Astrocyte of the hippocampus (primary cell): ENCODE data around the gene SLC2A1.
"Not testable (repeated sequence)": the region's sequence is repeated elsewhere in the genome, so short reads cannot be mapped to it uniquely, and the experiment has no call there.

Source experiments
- DNase-seq: peaks from one replicate; pipeline ENCODE4 v3.0.0; 2011; ENCODE audit warnings: low read depth, low spot score

The SLC2A1 gene

GRCh38 chr1:42899960-42900359 is 58.7 kb downstream of the SLC2A1 start:
- DNase-seq, result not testable (repeated sequence)

DNA sequence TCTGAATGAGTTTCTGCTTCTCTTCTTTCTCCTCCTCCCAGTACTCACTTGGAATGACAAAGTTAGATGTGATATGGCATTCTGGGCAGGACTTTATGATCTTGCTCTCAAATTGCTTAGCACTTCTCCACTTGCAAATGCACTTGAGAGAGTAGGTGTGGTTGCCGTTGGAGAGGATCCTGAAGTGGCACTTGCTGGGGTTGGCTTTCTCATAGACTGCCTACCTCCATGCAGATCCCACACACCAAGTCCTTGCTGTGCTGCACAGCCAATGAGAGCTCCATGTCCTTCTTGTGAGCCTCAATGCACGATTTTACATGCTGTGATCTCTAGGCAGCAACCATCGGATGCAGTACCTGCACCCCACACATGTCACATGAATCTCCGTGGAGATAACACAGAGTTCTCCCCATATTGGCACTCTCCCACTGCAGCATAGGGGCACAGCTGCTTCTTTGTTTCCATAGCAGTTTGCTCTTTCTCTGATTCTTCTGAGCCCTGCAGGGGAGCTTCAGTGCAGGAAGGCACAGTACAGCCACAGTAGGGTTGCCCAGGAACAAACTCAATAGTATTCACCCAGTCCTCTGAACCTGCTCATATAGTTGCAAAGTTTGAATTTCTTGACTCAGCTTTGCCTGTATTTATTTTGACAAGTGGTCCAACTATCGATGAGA is 67.1 kb downstream of the SLC2A1 start:
- DNase-seq, result no peak

GRCh38 chr1:42889264-42889663 is 69.4 kb downstream of the SLC2A1 start:
- DNase-seq, result no peak

DNA sequence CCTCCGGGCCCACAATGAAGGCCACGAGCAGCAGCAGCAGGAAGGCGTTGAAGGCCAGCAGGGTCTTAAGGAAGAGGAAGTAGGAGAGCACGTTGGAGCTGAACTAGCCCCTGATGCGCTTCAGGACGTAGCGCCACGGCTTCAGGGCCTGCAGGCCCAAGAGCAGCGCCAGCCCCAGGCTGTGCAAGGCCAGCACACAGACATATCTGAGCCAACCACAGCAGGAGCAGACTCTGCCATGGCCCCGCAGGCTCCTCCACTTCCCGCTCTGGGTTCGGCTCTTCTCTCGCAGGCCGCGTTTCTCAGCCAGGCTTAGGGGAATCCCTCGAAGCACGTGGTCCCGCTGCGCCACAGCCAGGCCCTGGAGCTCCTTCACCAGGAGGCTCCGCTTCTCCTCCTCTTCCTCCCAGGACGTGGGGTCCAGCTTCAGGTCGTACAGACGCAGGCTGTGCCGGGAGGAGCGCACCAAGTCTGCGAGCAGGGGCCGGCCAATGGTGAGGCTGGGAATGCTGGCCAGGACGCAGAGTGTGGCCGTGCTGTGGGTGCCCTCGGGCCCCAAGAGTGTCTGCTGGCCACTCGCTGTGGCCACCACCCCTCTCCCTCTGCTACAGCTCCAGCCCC is 70.5 kb downstream of the SLC2A1 start:
- no peak for DNase-seq

- DNase-seq, result no peak
Observed at GRCh38 chr1:42887366-42887765, 71.3 kb downstream of the SLC2A1 start.

DNA sequence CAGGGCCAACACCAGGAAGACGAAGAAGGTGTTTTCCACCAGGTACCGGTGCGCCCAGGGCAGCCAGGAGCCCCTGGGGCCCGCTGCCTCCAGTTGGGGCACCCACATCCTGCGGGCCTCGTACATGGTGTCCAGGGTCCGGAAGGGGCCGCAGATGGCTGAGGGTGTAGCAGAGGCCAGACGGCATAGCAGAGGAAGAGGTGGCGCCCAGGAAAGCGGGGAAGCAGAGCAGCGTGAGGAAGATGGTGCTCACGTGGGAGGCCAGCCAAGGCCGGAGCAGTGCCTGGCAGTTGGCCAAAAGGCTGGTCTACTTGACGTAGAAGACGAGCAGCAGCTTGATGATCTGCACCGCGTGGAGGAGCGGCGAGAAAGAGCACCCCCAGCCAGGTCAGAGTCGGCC is 71.9 kb downstream of the SLC2A1 start:
- DNase-seq, result no peak

- no peak for DNase-seq
Observed at GRCh38 chr1:42886046-42886739, 72.5 kb downstream of the SLC2A1 start.

- no peak for DNase-seq
Observed at GRCh38 chr1:42880384-42880783, 78.3 kb downstream of the SLC2A1 start.

DNA sequence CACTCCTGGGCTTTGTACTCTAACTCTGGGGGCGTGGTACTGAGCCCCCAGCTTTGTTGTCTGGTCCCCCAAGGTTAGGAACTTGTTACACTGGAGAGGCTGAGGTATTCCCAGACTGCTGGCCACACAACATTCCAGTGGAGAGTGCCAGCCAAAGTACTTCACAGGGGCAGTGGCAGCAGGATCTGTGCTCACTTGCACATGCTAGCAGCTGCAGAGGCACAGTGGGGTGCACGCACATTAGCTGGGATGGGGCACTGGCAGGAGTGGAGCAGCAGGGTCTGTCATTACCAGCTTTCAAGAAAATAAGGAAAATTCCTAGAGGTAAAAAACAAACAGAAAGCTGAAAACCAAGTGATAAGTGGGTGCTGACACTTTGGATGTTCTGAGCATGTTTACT is 81.3 kb downstream of the SLC2A1 start:
- no peak for DNase-seq

DNA sequence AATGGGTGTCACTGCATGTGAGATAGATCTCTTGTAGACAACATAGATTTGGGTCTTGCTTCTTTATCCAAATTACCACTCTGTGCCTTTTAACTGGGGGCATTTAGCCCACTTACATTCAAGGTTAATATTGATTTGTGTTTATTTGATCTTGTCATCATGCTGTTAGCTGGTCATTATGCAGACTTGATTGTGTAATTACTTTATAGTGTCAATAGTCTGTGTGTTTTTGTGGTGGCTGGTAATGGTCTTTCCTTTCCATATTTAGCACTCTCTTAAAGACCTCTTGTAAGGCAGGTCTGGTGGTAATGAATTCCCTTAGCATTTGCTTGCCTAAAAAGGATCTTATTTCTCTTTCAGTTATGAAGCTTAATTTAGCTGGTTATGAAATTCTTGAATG is 82.7 kb downstream of the SLC2A1 start:
- no peak for DNase-seq
